HCT116 (cell line): ENCODE results near the gene GRSF1. TPM values are rescaled to one million over a fixed set of nuclear protein-coding genes. Genes with fewer than 3 reads are reported as not detected.

Source experiments
- ATAC-seq: fragments of 200-7000 bp; cut with Tn5 transposase; 2 replicates; pipeline ENCODE4 v1.9.1; 2020; ENCODE audit warnings: mild to moderate bottlenecking, moderate library complexity
- BruUV-seq: library from RNA; stranded (reverse); fragments of 400-500 nt; replicated peaks from 2 replicates; lab custom pipeline; 2021; lab: Mats Ljungman, UMichigan
- CTCF ChIA-PET: fragments of 300-600 bp; sonication (Branson Sonifier 250); formaldehyde crosslinking; loops from one replicate; lab custom pipeline; 2021; ENCODE audit warnings: antibody characterized with exemption; lab: Charles Lee
- POLR2A ChIA-PET: fragments of 300-600, 350-600 bp; sonication (Branson Sonifier 250); formaldehyde crosslinking; loops from one replicate; lab custom pipeline; 2021; ENCODE audit warnings: antibody characterized with exemption; lab: Charles Lee
- RAD21 ChIA-PET, 2 experiments: fragments of 300-600 bp; sonication (Branson Sonifier 250); formaldehyde crosslinking; loops; one replicate each; lab custom pipeline; 2023; ENCODE audit warnings: low total read pairs in 2 of 2; ENCODE audit not compliant: uncharacterized antibody in 2 of 2, unreplicated experiment in 2 of 2, low non-redundant PET in 1 of 2; lab: Charles Lee
- DNase-seq: peaks from one replicate; pipeline ENCODE4 v3.0.0-alpha.2; 2010; ENCODE audit warnings: low read depth, low spot score
- H2AFZ ChIP-seq: fragments of 200-600 bp; shearing (Covaris generic), sonication (generic); 2 replicates; pipeline ENCODE4 v1.6.1; 2017; ENCODE audit warnings: low read depth, mixed run types, mixed read lengths, antibody characterized with exemption, low read length; ENCODE audit not compliant: poor library complexity, severe bottlenecking
- H3K27ac ChIP-seq: 2 replicates; pipeline ENCODE4 v1.5.1; 2012; ENCODE audit warnings: low read depth, low read length
- H3K27me3 ChIP-seq: fragments of 200-600 bp; sonication (generic); 2 replicates; pipeline ENCODE4 v1.6.1; 2016; ENCODE audit warnings: mixed run types, low read length, mixed read lengths; ENCODE audit not compliant: insufficient read depth
- H3K36me3 ChIP-seq, 2 experiments: fragments of 200-500 bp in 1 of 2; fragments of 200-600 bp in 1 of 2; sonication (Bioruptor generic) in 1 of 2; sonication (generic) in 1 of 2; 2 replicates each; pipeline versions ENCODE4 v1.5.1 to v1.6.1; 2014 to 2016; ENCODE audit warnings: low read length in 2 of 2, inconsistent platforms in 1 of 2, mixed read lengths in 1 of 2, mixed run types in 1 of 2; ENCODE audit not compliant: insufficient read depth in 2 of 2, control insufficient read depth in 1 of 2
- H3K4me1 ChIP-seq, 2 experiments: fragments of 200-600 bp in 1 of 2; sonication (generic) in 1 of 2; 2 replicates each; pipeline versions ENCODE4 v1.5.1 to v1.6.1; 2012 to 2017; ENCODE audit warnings: low read length in 2 of 2, inconsistent platforms in 1 of 2, mild to moderate bottlenecking in 1 of 2, mixed read lengths in 1 of 2, mixed run types in 1 of 2, moderate library complexity in 1 of 2; ENCODE audit not compliant: insufficient read depth in 2 of 2, control insufficient read depth in 1 of 2
- H3K4me2 ChIP-seq: fragments of 200-600 bp; sonication (generic); 2 replicates; pipeline ENCODE4 v1.6.1; 2017; ENCODE audit warnings: mixed run types, low read length, mixed read lengths
- H3K4me3 ChIP-seq, 2 experiments: fragments of 200-600 bp in 1 of 2; sonication (generic) in 1 of 2; replicated peaks in 1 of 2; 2 replicates each; pipeline ENCODE4 v1.5.1; 2011 to 2016; ENCODE audit warnings: low read length in 2 of 2, control low read depth in 1 of 2, low read depth in 1 of 2, mild to moderate bottlenecking in 1 of 2, mixed read lengths in 1 of 2, mixed run types in 1 of 2
- H3K79me2 ChIP-seq: fragments of 200-600 bp; sonication (generic); 2 replicates; pipeline ENCODE4 v1.6.1; 2017; ENCODE audit warnings: mild to moderate bottlenecking, mixed run types, low read length, moderate library complexity, mixed read lengths; ENCODE audit not compliant: insufficient read depth
- H3K9ac ChIP-seq: fragments of 200-600 bp; sonication (generic); 2 replicates; pipeline ENCODE4 v1.6.1; 2016; ENCODE audit warnings: low read length, mixed read lengths
- H3K9me2 ChIP-seq: fragments of 200-600 bp; sonication (generic), shearing (Covaris generic); 2 replicates; pipeline ENCODE4 v1.6.1; 2017; ENCODE audit warnings: mixed run types, mild to moderate bottlenecking, moderate library complexity; ENCODE audit not compliant: insufficient read depth
- H3K9me3 ChIP-seq, 2 experiments: fragments of 200-500 bp in 1 of 2; fragments of 200-600 bp in 1 of 2; sonication (Bioruptor generic) in 1 of 2; sonication (generic) in 1 of 2; 2 replicates each; pipeline ENCODE4 v1.6.1; 2014 to 2017; ENCODE audit warnings: low read length in 2 of 2, mixed read lengths in 2 of 2, inconsistent platforms in 1 of 2, low read depth in 1 of 2, mild to moderate bottlenecking in 1 of 2, mixed run types in 1 of 2, moderate library complexity in 1 of 2; ENCODE audit not compliant: control insufficient read depth in 1 of 2, insufficient read depth in 1 of 2
- H4K20me1 ChIP-seq: fragments of 200-600 bp; sonication (generic), shearing (Covaris generic); 2 replicates; pipeline ENCODE4 v1.6.1; 2017; ENCODE audit warnings: mixed run types, mild to moderate bottlenecking, moderate library complexity; ENCODE audit not compliant: insufficient read depth
- CBX3 ChIP-seq: IDR thresholded peaks from 2 replicates; pipeline ENCODE4 v1.6.1; 2012; ENCODE audit warnings: low read depth
- CEBPB ChIP-seq: IDR thresholded peaks from 2 replicates; pipeline ENCODE4 v1.6.1; 2012; ENCODE audit warnings: low read depth
- EGR1 ChIP-seq: IDR thresholded peaks from 2 replicates; pipeline ENCODE4 v1.6.1; 2012; ENCODE audit warnings: low read depth
- ELF1 ChIP-seq: IDR thresholded peaks from 2 replicates; pipeline ENCODE4 v1.6.1; 2012; ENCODE audit warnings: low read depth, borderline replicate concordance
- EZH2 ChIP-seq: fragments of 200-600 bp; sonication (generic); IDR thresholded peaks from 2 replicates; pipeline ENCODE4 v1.6.1; 2017; ENCODE audit warnings: antibody characterized with exemption, mixed run types
- FOSL1 ChIP-seq: IDR thresholded peaks from 2 replicates; pipeline ENCODE4 v1.6.1; 2012; ENCODE audit warnings: low read depth
- POLR2A ChIP-seq: IDR thresholded peaks from 2 replicates; pipeline ENCODE4 v1.7.0; 2011; ENCODE audit warnings: borderline replicate concordance; ENCODE audit not compliant: insufficient read depth, insufficient read length; ENCODE audit errors: extremely low read depth
- POLR2AphosphoS5 ChIP-seq: IDR thresholded peaks from 2 replicates; pipeline ENCODE4 v1.6.1; 2011; ENCODE audit warnings: mild to moderate bottlenecking, low read depth, low read length, moderate library complexity
- SP1 ChIP-seq: IDR thresholded peaks from 2 replicates; pipeline ENCODE4 v1.6.1; 2012; ENCODE audit warnings: low read depth
- TCF7L2 ChIP-seq: IDR thresholded peaks from 2 replicates; pipeline ENCODE4 v1.7.0; 2011; ENCODE audit warnings: borderline replicate concordance, inconsistent platforms; ENCODE audit not compliant: insufficient read depth, insufficient read length; ENCODE audit errors: extremely low read depth
- YY1 ChIP-seq: IDR thresholded peaks from 2 replicates; pipeline ENCODE4 v1.6.1; 2011; ENCODE audit warnings: low read length, low read depth, moderate library complexity, mild to moderate bottlenecking; ENCODE audit not compliant: insufficient replicate concordance; ENCODE audit errors: extremely low read depth
- ZFX ChIP-seq: fragments of 450-650 bp; IDR thresholded peaks from 2 replicates; pipeline ENCODE4 v1.6.1; 2017
- intact Hi-C: fragments of 100-400 bp; cut with micrococcal nuclease; formaldehyde crosslinking; loops from 2 replicates; pipeline ENCODE4 v1.10.0; 2022
- total RNA-seq: library from RNA; stranded (reverse); gene quantifications from one replicate; pipeline ENCODE4 v1.2.1, GENCODE V29; 2021; ENCODE audit not compliant: unreplicated experiment
- TF ChIP-seq, protein P1 (sequence below), 3 experiments: fragments of 200-600 bp in 1 of 3; sonication (generic) in 1 of 3; IDR thresholded peaks in 2 of 3; conservative IDR thresholded peaks in 1 of 3; 2 replicates each; pipeline ENCODE4 v1.5.1; 2012 to 2017; ENCODE audit warnings: low read depth in 2 of 3, low read length in 2 of 3, antibody characterized with exemption in 1 of 3, borderline replicate concordance in 1 of 3, control low read depth in 1 of 3, mild to moderate bottlenecking in 1 of 3, mixed read lengths in 1 of 3, mixed run types in 1 of 3, moderate library complexity in 1 of 3; ENCODE audit not compliant: insufficient read depth in 1 of 3
- TF ChIP-seq, protein P2 (sequence below): IDR thresholded peaks from 2 replicates; pipeline ENCODE4 v1.6.1; 2012; ENCODE audit warnings: low read depth
- TF ChIP-seq, protein P3 (sequence below): IDR thresholded peaks from 2 replicates; pipeline ENCODE4 v1.6.1; 2012
- TF ChIP-seq, protein P4 (sequence below): IDR thresholded peaks from 2 replicates; pipeline ENCODE4 v1.6.1; 2011; ENCODE audit warnings: mild to moderate bottlenecking, low read length, moderate library complexity; ENCODE audit not compliant: insufficient replicate concordance; ENCODE audit errors: extremely low read depth

Gene GRSF1
- total RNA-seq, 1 experiment from 2014 or later, result 131 TPM

DNA sequence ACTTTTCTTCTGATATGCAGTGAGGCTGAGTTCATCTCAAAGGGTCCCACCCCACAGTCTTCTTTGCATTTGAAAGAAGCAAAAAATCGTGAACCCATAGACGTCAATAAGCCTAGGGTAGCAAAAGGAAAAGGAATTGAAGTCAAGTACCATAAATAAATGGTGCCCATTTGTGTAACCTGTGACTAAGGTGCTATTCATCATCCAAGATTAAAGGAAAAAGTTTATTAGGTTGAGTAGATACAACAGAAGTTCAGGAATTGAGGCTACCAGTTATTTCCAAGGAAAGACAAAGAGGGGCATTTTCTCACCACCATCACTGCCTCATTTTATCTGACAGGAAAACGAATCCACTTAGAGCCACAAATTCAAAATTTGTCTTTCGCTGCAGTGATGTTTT is 18.8 kb upstream of the GRSF1 start:
- BruUV-seq, result no TSS peak
- RAD21 ChIA-PET, result no interaction called here
- CTCF ChIA-PET, result no interaction called here

More for the DNA sequence above, 18.8 kb upstream of the GRSF1 start:
- Histone ChIP-seq H3K27ac (no peak overlapping the region), H3K4me1 (no peaks in the 10 kb centered on the region), H3K79me2 (no peaks in the 10 kb centered on the region), H2AFZ (no peak overlapping the region), H3K4me2 (no peak overlapping the region), H3K36me3 (no peaks in the 10 kb centered on the region), H3K9me3 (no peaks in the 10 kb centered on the region), H3K4me3 (no peak overlapping the region), H4K20me1 (no peaks in the 10 kb centered on the region), H3K9me2 (no peaks in the 10 kb centered on the region), H3K9ac (no peak overlapping the region), H3K27me3 (no peaks in the 10 kb centered on the region)
- POLR2A ChIA-PET, result no interaction called here
- intact Hi-C loops, result no loop called here
- DNase-seq (no peak), ATAC-seq (no peak)
- TF ChIP-seq POLR2A, result no peak
- TF ChIP-seq TCF7L2, result no peak
- TF ChIP-seq CEBPB, result no peak
- no peak for TF ChIP-seq EZH2
- no peak for TF ChIP-seq EGR1
- TF ChIP-seq FOSL1, result no peak
- no peak for TF ChIP-seq YY1
- no peak for TF ChIP-seq CBX3
- TF ChIP-seq, protein P1, sequence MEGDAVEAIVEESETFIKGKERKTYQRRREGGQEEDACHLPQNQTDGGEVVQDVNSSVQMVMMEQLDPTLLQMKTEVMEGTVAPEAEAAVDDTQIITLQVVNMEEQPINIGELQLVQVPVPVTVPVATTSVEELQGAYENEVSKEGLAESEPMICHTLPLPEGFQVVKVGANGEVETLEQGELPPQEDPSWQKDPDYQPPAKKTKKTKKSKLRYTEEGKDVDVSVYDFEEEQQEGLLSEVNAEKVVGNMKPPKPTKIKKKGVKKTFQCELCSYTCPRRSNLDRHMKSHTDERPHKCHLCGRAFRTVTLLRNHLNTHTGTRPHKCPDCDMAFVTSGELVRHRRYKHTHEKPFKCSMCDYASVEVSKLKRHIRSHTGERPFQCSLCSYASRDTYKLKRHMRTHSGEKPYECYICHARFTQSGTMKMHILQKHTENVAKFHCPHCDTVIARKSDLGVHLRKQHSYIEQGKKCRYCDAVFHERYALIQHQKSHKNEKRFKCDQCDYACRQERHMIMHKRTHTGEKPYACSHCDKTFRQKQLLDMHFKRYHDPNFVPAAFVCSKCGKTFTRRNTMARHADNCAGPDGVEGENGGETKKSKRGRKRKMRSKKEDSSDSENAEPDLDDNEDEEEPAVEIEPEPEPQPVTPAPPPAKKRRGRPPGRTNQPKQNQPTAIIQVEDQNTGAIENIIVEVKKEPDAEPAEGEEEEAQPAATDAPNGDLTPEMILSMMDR (IDR thresholded peaks at IDR 0.05 in 2 of 3, conservative IDR thresholded peaks at IDR 0.05 in 1 of 3; ENCODE audit: borderline replicate concordance in 1 of 3, insufficient read depth in 1 of 3, low read depth in 2 of 3, low read length in 2 of 3), result no peak
- TF ChIP-seq POLR2AphosphoS5, result no peak
- TF ChIP-seq, protein P2, sequence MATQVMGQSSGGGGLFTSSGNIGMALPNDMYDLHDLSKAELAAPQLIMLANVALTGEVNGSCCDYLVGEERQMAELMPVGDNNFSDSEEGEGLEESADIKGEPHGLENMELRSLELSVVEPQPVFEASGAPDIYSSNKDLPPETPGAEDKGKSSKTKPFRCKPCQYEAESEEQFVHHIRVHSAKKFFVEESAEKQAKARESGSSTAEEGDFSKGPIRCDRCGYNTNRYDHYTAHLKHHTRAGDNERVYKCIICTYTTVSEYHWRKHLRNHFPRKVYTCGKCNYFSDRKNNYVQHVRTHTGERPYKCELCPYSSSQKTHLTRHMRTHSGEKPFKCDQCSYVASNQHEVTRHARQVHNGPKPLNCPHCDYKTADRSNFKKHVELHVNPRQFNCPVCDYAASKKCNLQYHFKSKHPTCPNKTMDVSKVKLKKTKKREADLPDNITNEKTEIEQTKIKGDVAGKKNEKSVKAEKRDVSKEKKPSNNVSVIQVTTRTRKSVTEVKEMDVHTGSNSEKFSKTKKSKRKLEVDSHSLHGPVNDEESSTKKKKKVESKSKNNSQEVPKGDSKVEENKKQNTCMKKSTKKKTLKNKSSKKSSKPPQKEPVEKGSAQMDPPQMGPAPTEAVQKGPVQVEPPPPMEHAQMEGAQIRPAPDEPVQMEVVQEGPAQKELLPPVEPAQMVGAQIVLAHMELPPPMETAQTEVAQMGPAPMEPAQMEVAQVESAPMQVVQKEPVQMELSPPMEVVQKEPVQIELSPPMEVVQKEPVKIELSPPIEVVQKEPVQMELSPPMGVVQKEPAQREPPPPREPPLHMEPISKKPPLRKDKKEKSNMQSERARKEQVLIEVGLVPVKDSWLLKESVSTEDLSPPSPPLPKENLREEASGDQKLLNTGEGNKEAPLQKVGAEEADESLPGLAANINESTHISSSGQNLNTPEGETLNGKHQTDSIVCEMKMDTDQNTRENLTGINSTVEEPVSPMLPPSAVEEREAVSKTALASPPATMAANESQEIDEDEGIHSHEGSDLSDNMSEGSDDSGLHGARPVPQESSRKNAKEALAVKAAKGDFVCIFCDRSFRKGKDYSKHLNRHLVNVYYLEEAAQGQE, result no peak
- TF ChIP-seq, protein P3, sequence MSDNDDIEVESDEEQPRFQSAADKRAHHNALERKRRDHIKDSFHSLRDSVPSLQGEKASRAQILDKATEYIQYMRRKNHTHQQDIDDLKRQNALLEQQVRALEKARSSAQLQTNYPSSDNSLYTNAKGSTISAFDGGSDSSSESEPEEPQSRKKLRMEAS, result no peak
- TF ChIP-seq ZFX, result no peak
- no peak for TF ChIP-seq ELF1
- TF ChIP-seq, protein P4, sequence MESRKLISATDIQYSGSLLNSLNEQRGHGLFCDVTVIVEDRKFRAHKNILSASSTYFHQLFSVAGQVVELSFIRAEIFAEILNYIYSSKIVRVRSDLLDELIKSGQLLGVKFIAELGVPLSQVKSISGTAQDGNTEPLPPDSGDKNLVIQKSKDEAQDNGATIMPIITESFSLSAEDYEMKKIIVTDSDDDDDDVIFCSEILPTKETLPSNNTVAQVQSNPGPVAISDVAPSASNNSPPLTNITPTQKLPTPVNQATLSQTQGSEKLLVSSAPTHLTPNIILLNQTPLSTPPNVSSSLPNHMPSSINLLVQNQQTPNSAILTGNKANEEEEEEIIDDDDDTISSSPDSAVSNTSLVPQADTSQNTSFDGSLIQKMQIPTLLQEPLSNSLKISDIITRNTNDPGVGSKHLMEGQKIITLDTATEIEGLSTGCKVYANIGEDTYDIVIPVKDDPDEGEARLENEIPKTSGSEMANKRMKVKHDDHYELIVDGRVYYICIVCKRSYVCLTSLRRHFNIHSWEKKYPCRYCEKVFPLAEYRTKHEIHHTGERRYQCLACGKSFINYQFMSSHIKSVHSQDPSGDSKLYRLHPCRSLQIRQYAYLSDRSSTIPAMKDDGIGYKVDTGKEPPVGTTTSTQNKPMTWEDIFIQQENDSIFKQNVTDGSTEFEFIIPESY, result no peak
- TF ChIP-seq SP1, result no peak
